ENCODE results near the gene ERGIC1.

Gene ERGIC1

GRCh38 chr5:172952034-172952511 lies 118.0 kb downstream of the ERGIC1 start:
- no peak for DNase-seq

GRCh38 chr5:172953776-172954675 lies 120.0 kb downstream of the ERGIC1 start:
- DNase-seq: no peak

- DNase-seq: no peak
Measured at GRCh38 chr5:172954751-172955159, 120.7 kb downstream of the ERGIC1 start.

GRCh38 chr5:172956228-172956627 lies 122.2 kb downstream of the ERGIC1 start:
- no peak for DNase-seq

- no peak for DNase-seq
Measured at GRCh38 chr5:172956936-172957335, 122.9 kb downstream of the ERGIC1 start.

- no peak for DNase-seq
Measured at GRCh38 chr5:172957458-172957857, 123.4 kb downstream of the ERGIC1 start.

- no peak for DNase-seq
Measured at GRCh38 chr5:172958331-172959046, 124.4 kb downstream of the ERGIC1 start.

- no peak for DNase-seq
Measured at GRCh38 chr5:172959824-172960799, 126.1 kb downstream of the ERGIC1 start.

GRCh38 chr5:172969921-172970320 lies 135.9 kb downstream of the ERGIC1 start:
- DNase-seq: no peak

- DNase-seq: no peak
Measured at GRCh38 chr5:172971482-172971881, 137.4 kb downstream of the ERGIC1 start.

- no peak for DNase-seq
Measured at GRCh38 chr5:172972552-172972951, 138.5 kb downstream of the ERGIC1 start.

GRCh38 chr5:172973127-172973916 lies 139.3 kb downstream of the ERGIC1 start:
- DNase-seq: no peak

GRCh38 chr5:172973931-172974330 lies 139.9 kb downstream of the ERGIC1 start:
- DNase-seq: no peak

- DNase-seq: no peak
Measured at GRCh38 chr5:172975289-172975688, 141.2 kb downstream of the ERGIC1 start.

- DNase-seq: no peak
Measured at GRCh38 chr5:172979778-172980177, 145.7 kb downstream of the ERGIC1 start.

- DNase-seq: no peak
Measured at GRCh38 chr5:172981931-172982330, 147.9 kb downstream of the ERGIC1 start.

- peak; percentile 62 for DNase-seq
Measured at GRCh38 chr5:172983542-172984243, 149.6 kb downstream of the ERGIC1 start, which contains the start of gene ATP6V0E1. Gene ATP6V0E1, plus strand, starts transcription at chr5:172983771. Its CDS starts 90 bp downstream, at chr5:172983861.

GRCh38 chr5:172984244-172984953 lies 150.3 kb downstream of the ERGIC1 start:
- peak; percentile 40 for DNase-seq

- DNase-seq: no peak
Measured at GRCh38 chr5:172985596-172985995, 151.5 kb downstream of the ERGIC1 start.

- no peak for DNase-seq
Measured at GRCh38 chr5:172988276-172988675, 154.2 kb downstream of the ERGIC1 start.

Measured in DMS79 (cell line).